ENCODE data around the gene TUBGCP3. TPM values are rescaled to one million over a fixed set of nuclear protein-coding genes. Genes with fewer than 3 reads are reported as not detected.

The TUBGCP3 gene
- total RNA-seq, 1 experiment from 2014 or later = 51.4 TPM

- Histone ChIP-seq H3K9ac (ENCODE audit: low read length) (no peak overlapping the region), H2AFZ (ENCODE audit: low read depth, low read length, poor library complexity, severe bottlenecking) (no peak overlapping the region), H3K4me1 (ENCODE audit: control insufficient read depth in 1 of 2, insufficient read depth in 2 of 2, low read length in 2 of 2) (no peaks in the 10 kb centered on the region), H3K4me3 (replicated peaks in 1 of 2; ENCODE audit: low read depth in 1 of 2, low read length in 2 of 2) (no peak overlapping the region), H3K9me3 (ENCODE audit: control insufficient read depth in 1 of 2, insufficient read depth in 1 of 2, low read depth in 1 of 2, low read length in 2 of 2) (no peaks in the 10 kb centered on the region), H3K36me3 (ENCODE audit: control insufficient read depth in 1 of 2, insufficient read depth in 2 of 2, low read length in 2 of 2) (peaks cover 15 to 30% of the 10 kb centered on the region in 2 experiments), H3K9me2 (ENCODE audit: insufficient read depth) (no peaks in the 10 kb centered on the region), H4K20me1 (ENCODE audit: insufficient read depth) (no peaks in the 10 kb centered on the region), H3K4me2 (ENCODE audit: low read length) (no peak overlapping the region), H3K79me2 (ENCODE audit: insufficient read depth, low read length) (peaks cover 8% of the 10 kb centered on the region), H3K27me3 (ENCODE audit: insufficient read depth, low read length) (no peaks in the 10 kb centered on the region), H3K27ac (ENCODE audit: low read depth, low read length) (no peak overlapping the region)
- CTCF ChIA-PET = no interaction called here
- ATAC-seq = no peak
- POLR2A ChIA-PET = no interaction called here
- DNase-seq (ENCODE audit: low read depth, low spot score) = no peak
- no peak for TF ChIP-seq EZH2 (IDR thresholded peaks at IDR 0.05)
- no peak for TF ChIP-seq TCF7L2 (IDR thresholded peaks at IDR 0.05; ENCODE audit: borderline replicate concordance, extremely low read depth, insufficient read depth, insufficient read length)
- TF ChIP-seq CBX3 (IDR thresholded peaks at IDR 0.05; ENCODE audit: low read depth) = no peak
- intact Hi-C loops (cut with micrococcal nuclease) = no loop called here
- no TSS peak for BruUV-seq (replicated peaks)
- RAD21 ChIA-PET (ENCODE audit: low non-redundant PET in 1 of 2, low total read pairs in 2 of 2, uncharacterized antibody in 2 of 2, unreplicated experiment in 2 of 2) = no interaction called here
Measured at GRCh38 chr13:112521073-112521685, 66.8 kb downstream of the TUBGCP3 start.

GRCh38 chr13:112519517-112520060 lies 68.4 kb downstream of the TUBGCP3 start:
- Histone ChIP-seq H3K36me3 (ENCODE audit: control insufficient read depth in 1 of 2, insufficient read depth in 2 of 2, low read length in 2 of 2) (peaks cover 20 to 29% of the 10 kb centered on the region in 2 experiments), H3K4me3 (replicated peaks in 1 of 2; ENCODE audit: low read depth in 1 of 2, low read length in 2 of 2) (no peak overlapping the region), H3K79me2 (ENCODE audit: insufficient read depth, low read length) (0 out of 2 replicates have a peak, but pooled peaks cover 3% of the 10 kb centered on the region), H3K9ac (ENCODE audit: low read length) (no peak overlapping the region), H3K27me3 (ENCODE audit: insufficient read depth, low read length) (no peaks in the 10 kb centered on the region), H3K4me2 (ENCODE audit: low read length) (no peak overlapping the region), H3K9me2 (ENCODE audit: insufficient read depth) (no peaks in the 10 kb centered on the region), H3K9me3 (ENCODE audit: control insufficient read depth in 1 of 2, insufficient read depth in 1 of 2, low read depth in 1 of 2, low read length in 2 of 2) (no peaks in the 10 kb centered on the region), H3K27ac (ENCODE audit: low read depth, low read length) (no peak overlapping the region), H4K20me1 (ENCODE audit: insufficient read depth) (0 out of 2 replicates have a peak, but pooled peaks cover 2% of the 10 kb centered on the region), H2AFZ (ENCODE audit: low read depth, low read length, poor library complexity, severe bottlenecking) (no peak overlapping the region), H3K4me1 (ENCODE audit: control insufficient read depth in 1 of 2, insufficient read depth in 2 of 2, low read length in 2 of 2) (no peaks in the 10 kb centered on the region)
- DNase-seq (ENCODE audit: low read depth, low spot score) = no peak
- RAD21 ChIA-PET (ENCODE audit: low non-redundant PET in 1 of 2, low total read pairs in 2 of 2, uncharacterized antibody in 2 of 2, unreplicated experiment in 2 of 2) = no interaction called here
- CTCF ChIA-PET = no interaction called here
- POLR2A ChIA-PET = no interaction called here
- ATAC-seq = no peak
- no TSS peak for BruUV-seq (replicated peaks)
- intact Hi-C loops (cut with micrococcal nuclease) = no loop called here
- no peak for TF ChIP-seq ELF1 (IDR thresholded peaks at IDR 0.05; ENCODE audit: borderline replicate concordance, low read depth)
- no peak for TF ChIP-seq CBX3 (IDR thresholded peaks at IDR 0.05; ENCODE audit: low read depth)
- no peak for TF ChIP-seq EZH2phosphoT487 (IDR thresholded peaks at IDR 0.05; ENCODE audit: borderline replicate concordance)
- TF ChIP-seq MAX (IDR thresholded peaks at IDR 0.05) = no peak
- no peak for TF ChIP-seq ZFX (IDR thresholded peaks at IDR 0.05)
- no peak for TF ChIP-seq EGR1 (IDR thresholded peaks at IDR 0.05; ENCODE audit: low read depth)
- no peak for TF ChIP-seq ZNF274 (IDR thresholded peaks at IDR 0.05; ENCODE audit: low read depth, low read length)
- TF ChIP-seq RAD21 (IDR thresholded peaks at IDR 0.05; ENCODE audit: low read depth) = no peak
- TF ChIP-seq CEBPB (IDR thresholded peaks at IDR 0.05; ENCODE audit: low read depth) = no peak
- TF ChIP-seq POLR2AphosphoS5 (IDR thresholded peaks at IDR 0.05; ENCODE audit: low read depth, low read length) = no peak
- TF ChIP-seq SP1 (IDR thresholded peaks at IDR 0.05; ENCODE audit: low read depth) = no peak
- TF ChIP-seq CTCF (IDR thresholded peaks at IDR 0.05 in 2 of 3, conservative IDR thresholded peaks at IDR 0.05 in 1 of 3; ENCODE audit: borderline replicate concordance in 1 of 3, insufficient read depth in 1 of 3, low read depth in 2 of 3, low read length in 2 of 3) = no peak
- no peak for TF ChIP-seq FOSL1 (IDR thresholded peaks at IDR 0.05; ENCODE audit: low read depth)
- no peak for TF ChIP-seq ZBTB33 (IDR thresholded peaks at IDR 0.05; ENCODE audit: extremely low read depth, insufficient replicate concordance, low read length)
- TF ChIP-seq SIN3A (IDR thresholded peaks at IDR 0.05; ENCODE audit: low read depth) = no peak
- TF ChIP-seq JUND (IDR thresholded peaks at IDR 0.05) = no peak

All from HCT116 (cell line).